ENCODE data around the gene RBM33. TPM values are rescaled to one million over a fixed set of nuclear protein-coding genes. Genes with fewer than 3 reads are reported as not detected.

RBM33 gene
- total and polyA plus RNA-seq, 8 donors: 14.6 to 40.1 (median 32.7) TPM

DNA sequence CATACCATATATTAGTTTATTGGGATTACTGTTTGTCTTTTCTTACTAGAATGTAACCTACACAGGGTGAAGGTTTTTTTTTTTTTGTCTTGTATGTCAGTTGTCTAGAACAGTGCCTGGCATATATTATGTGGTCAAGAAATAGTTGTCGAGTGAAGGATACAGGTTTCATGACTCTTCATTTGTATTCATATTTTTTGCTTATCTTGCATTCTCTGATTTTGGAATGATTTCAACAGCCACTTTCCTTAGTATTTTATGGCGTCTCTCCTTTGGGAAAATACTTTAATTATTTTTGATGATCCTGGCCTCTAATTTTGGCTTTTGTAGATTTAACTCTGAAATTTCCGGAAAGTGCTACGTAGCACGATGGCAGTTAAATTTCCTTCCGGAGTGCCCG is 12.4 kb downstream of the RBM33 start:
- intact Hi-C loops (cut with DNase I): no loop called here
- FAIRE-seq: no peak

DNA sequence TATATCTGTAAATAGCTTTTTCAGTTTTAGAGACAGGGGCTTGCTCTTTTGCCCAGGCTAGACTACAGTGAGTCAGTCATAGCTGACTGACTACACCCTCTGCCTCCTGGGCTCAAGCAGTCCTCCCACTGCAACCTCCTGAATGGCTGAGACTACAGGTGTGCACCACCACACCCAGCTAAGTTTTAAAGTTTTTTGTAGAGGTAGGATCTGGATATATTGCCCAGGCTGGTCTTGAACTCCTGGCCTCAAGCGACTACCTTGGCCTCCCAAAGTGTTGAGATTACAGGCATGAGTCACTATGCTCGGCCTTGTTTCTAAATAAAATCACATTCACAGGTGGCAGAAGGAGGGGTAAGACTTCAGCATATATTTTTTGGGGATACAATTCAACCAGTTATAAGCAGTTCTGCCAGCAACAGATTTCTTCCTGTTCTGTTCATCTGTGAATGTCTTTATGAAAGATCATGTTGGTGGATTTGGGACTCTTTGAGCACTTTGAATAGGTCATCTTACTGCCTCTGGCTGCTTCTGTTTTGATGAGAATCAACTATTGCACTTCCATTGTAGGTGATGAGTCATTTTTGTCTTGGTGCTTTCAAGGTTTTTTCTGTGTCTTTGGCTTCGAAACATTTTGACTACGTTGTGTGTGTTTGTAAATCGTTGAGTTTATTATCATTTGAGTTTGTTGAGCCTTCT is 15.7 kb downstream of the RBM33 start:
- no peak for ATAC-seq
- no peak for DNase-seq
- H3K36me3 ChIP-seq: no peaks in the 10 kb centered on the region
- H3K4me1 ChIP-seq: peaks cover 0 to 20% (median 12%) of the 10 kb centered on the region in 3 donors
- H3K4me3 ChIP-seq: no peak overlapping the region
- no peaks in the 10 kb centered on the region for H3K27me3 ChIP-seq
- WGBS, 2 donors: 85 to 89% methylated on average over 5 of the region's 5 CpGs
- no peaks in the 10 kb centered on the region for H3K9me3 ChIP-seq
- TF ChIP-seq, protein P1, sequence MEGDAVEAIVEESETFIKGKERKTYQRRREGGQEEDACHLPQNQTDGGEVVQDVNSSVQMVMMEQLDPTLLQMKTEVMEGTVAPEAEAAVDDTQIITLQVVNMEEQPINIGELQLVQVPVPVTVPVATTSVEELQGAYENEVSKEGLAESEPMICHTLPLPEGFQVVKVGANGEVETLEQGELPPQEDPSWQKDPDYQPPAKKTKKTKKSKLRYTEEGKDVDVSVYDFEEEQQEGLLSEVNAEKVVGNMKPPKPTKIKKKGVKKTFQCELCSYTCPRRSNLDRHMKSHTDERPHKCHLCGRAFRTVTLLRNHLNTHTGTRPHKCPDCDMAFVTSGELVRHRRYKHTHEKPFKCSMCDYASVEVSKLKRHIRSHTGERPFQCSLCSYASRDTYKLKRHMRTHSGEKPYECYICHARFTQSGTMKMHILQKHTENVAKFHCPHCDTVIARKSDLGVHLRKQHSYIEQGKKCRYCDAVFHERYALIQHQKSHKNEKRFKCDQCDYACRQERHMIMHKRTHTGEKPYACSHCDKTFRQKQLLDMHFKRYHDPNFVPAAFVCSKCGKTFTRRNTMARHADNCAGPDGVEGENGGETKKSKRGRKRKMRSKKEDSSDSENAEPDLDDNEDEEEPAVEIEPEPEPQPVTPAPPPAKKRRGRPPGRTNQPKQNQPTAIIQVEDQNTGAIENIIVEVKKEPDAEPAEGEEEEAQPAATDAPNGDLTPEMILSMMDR (IDR thresholded peaks at IDR 0.05): no peak
- no peak for FAIRE-seq
- no peak overlapping the region for H3K27ac ChIP-seq
- intact Hi-C loops (cut with DNase I): no loop called here

More for the DNA sequence above, 12.4 kb downstream of the RBM33 start:
- H3K27me3 ChIP-seq: no peaks in the 10 kb centered on the region
- TF ChIP-seq, protein P1 (IDR thresholded peaks at IDR 0.05): no peak
- H3K4me3 ChIP-seq: no peak overlapping the region
- DNase-seq (no peak), ATAC-seq (no peak)
- no peaks in the 10 kb centered on the region for H3K36me3 ChIP-seq
- H3K27ac ChIP-seq: no peak overlapping the region
- 79 to 81% methylated on average over 7 of the region's 7 CpGs for WGBS, 2 donors
- no peaks in the 10 kb centered on the region for H3K9me3 ChIP-seq
- peaks cover 23 to 39% (median 37%) of the 10 kb centered on the region in 3 donors for H3K4me1 ChIP-seq

DNA sequence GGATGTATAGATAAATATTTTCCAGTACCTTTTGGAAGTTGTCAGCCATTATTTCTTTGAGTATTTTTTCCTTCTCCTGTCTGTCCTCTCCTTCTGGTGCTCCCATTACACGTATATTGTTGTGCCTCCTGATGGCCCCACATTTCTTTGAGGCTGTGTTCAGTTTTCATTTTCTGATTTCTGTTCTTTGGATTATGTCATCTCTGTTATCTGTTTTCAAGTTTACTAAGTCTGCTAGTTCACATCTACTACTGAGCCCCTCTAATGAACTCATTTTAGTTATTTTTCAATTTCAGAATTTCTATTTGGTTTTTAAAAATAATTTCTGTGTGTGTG is 16.3 kb downstream of the RBM33 start:
- no peaks in the 10 kb centered on the region for H3K27me3 ChIP-seq
- no peak overlapping the region for H3K4me3 ChIP-seq
- H3K36me3 ChIP-seq: no peaks in the 10 kb centered on the region
- H3K9me3 ChIP-seq: no peaks in the 10 kb centered on the region
- ATAC-seq: no peak
- TF ChIP-seq, protein P1 (IDR thresholded peaks at IDR 0.05): no peak
- no peak for FAIRE-seq
- intact Hi-C loops (cut with DNase I): no loop called here
- no peak overlapping the region for H3K27ac ChIP-seq
- no peak for DNase-seq
- 95 to 100% methylated on average over 1 of the region's 1 CpG for WGBS, 2 donors
- peaks cover 0 to 23% (median 17%) of the 10 kb centered on the region in 3 donors for H3K4me1 ChIP-seq

DNA sequence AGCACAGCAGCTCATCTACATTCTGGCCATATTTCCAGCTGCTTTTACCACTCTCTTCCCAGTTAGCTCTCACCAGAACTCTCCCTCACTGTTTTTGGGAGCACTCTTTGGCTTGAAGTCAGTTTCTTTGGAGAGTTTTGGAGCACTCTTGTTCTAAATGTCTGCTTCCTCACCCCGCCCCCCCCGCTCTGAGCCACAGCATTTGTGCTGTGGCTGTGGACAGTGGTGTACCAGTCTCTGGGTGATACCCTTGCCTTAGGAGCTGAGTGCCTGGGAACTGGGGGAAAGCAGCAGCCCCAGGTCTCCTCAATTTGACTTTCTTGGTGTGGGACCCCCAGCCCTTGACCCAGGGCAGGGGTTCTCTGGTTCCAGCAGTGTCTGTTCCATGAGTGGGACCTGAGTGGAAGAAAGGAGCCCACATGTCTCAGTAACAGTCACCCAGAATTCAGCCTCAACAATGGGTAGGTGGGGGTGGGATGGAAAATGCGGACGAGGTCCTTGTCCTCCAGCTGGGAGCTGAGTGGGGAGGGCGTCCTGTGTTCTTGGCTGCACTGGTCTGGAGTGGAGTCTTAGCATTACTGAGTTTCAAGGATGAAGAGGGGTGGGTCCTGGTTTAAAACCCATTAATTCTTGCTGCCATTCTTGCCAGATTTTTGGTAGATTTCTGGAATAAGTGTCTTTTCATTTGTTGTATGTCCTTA is 18.0 kb downstream of the RBM33 start:
- 92 to 96% methylated on average over 5 of the region's 5 CpGs for WGBS, 2 donors
- Histone ChIP-seq H3K27ac (no peak overlapping the region), H3K4me3 (no peak overlapping the region), H3K4me1 (peaks cover 10 to 35% (median 25%) of the 10 kb centered on the region in 3 donors), H3K36me3 (no peaks in the 10 kb centered on the region), H3K9me3 (no peaks in the 10 kb centered on the region), H3K27me3 (no peaks in the 10 kb centered on the region)
- intact Hi-C loops (cut with DNase I): no loop called here
- FAIRE-seq (no peak), ATAC-seq (no peak), DNase-seq (no peak)
- TF ChIP-seq, protein P1 (IDR thresholded peaks at IDR 0.05): no peak

DNA sequence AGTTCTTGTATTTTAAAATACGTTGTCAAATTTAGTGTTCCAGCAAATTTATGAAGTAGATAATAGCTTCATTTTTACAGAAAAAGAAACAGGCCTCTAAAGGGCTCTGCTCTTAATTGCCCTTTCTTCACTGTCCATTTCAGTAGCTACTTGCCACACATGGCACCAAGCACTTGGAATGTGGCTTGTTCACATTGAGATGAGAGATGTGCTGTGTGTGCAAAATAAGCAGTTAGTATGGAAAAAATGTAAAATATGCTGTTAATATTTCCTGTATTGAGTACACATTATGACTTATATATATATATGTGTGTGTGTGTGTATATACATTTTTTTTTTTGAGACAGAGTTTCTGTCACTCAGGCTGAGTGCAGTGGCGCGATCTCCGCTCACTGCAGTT is 19.5 kb downstream of the RBM33 start:
- WGBS, 2 donors: 75 to 79% methylated on average over 4 of the region's 4 CpGs
- Histone ChIP-seq H3K4me1 (peaks cover 10 to 32% (median 18%) of the 10 kb centered on the region in 3 donors), H3K9me3 (no peaks in the 10 kb centered on the region), H3K36me3 (no peaks in the 10 kb centered on the region), H3K27ac (no peak overlapping the region), H3K27me3 (no peaks in the 10 kb centered on the region), H3K4me3 (no peak overlapping the region)
- DNase-seq (no peak), ATAC-seq (no peak), FAIRE-seq (no peak)
- TF ChIP-seq, protein P1 (IDR thresholded peaks at IDR 0.05): no peak
- intact Hi-C loops (cut with DNase I): no loop called here

Data from pancreas (tissue), 10 donors.